Mucosa of descending colon (tissue), 3 donors: ENCODE results near the gene PIK3R5. TPM values are rescaled to one million over a fixed set of nuclear protein-coding genes. Genes with fewer than 3 reads are reported as not detected.

Source experiments
- ATAC-seq: fragments of 200-7000 bp; cut with Tn5 transposase; one replicate; pipeline ENCODE4 v1.9.1; 2020; ENCODE audit warnings: mild to moderate bottlenecking, moderate library complexity
- DNase-seq, 3 donors: peaks; one replicate each; pipeline ENCODE4 v3.0.0-alpha.2; 2020
- H3K36me3 ChIP-seq: fragments of 200-600 bp; one replicate; pipeline ENCODE4 v1.8.0; 2021; ENCODE audit warnings: low read depth, mild to moderate bottlenecking
- H3K4me1 ChIP-seq: fragments of 200-600 bp; one replicate; pipeline ENCODE4 v1.8.0; 2021; ENCODE audit warnings: low read depth, mild to moderate bottlenecking
- H3K4me3 ChIP-seq: fragments of 200-600 bp; one replicate; pipeline ENCODE4 v1.8.0; 2021; ENCODE audit warnings: mild to moderate bottlenecking
- H3K9me3 ChIP-seq: fragments of 200-600 bp; one replicate; pipeline ENCODE4 v1.8.0; 2021; ENCODE audit warnings: mild to moderate bottlenecking
- intact Hi-C, 2 donors: fragments of 100-400 bp; cut with DNase I in 1 of 2; cut with micrococcal nuclease in 1 of 2; formaldehyde crosslinking; loops; one replicate each; pipeline versions ENCODE4 v1.11.0 to v1.11.1; 2022; cut with DNase I, micrococcal nuclease
- total RNA-seq, 3 donors: library from RNA; stranded (reverse); fragmentation: NEBNext Ultra II Directional in 2 of 3; extraction: Animal tissue kit (Norgen Biotek cat#: 25700) in 2 of 3; gene quantifications; one replicate each; pipeline versions ENCODE4 v1.2.1 to v1.2.4, GENCODE V29; 2021 to 2023
- TF ChIP-seq, protein P1 (sequence below): fragments of 200-600 bp; IDR thresholded peaks from one replicate; pipeline ENCODE4 v1.8.0; 2022; ENCODE audit warnings: antibody characterized with exemption, mild to moderate bottlenecking
- donor health status: DM: no; HTN: no; CAD: no; lungs with moderate emphysema.
- donor health status: DM: no; HTN: no; CAD: no.
- donor health status: DM: no; HTN: yes; CAD: no.

Gene PIK3R5
- total RNA-seq, 3 donors from 2014 or later, result 2.7 to 10.4 (median 6.8) TPM

DNA sequence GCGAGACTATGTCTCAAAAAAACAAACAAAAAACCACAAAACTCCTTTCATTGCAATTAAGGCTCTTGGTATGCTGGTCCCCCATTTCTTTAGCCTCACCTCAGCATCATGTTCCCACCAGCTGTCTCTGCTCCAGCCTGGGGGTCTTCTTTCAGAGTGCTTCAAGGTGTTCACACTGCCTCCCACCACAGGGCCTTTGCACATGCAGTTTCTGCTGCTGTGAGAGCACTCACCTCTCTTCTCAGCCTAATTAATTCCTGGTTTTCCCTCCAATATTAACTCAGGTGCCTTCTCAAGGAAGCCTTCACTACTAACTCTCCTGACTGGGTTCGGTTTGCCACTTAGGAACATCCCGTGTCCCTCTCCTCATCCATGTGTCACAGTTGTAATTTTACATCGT lies 82.2 kb downstream of the PIK3R5 start:
- no peaks in the 10 kb centered on the region for H3K4me1 ChIP-seq
- no peaks in the 10 kb centered on the region for H3K36me3 ChIP-seq
- TF ChIP-seq, protein P1, sequence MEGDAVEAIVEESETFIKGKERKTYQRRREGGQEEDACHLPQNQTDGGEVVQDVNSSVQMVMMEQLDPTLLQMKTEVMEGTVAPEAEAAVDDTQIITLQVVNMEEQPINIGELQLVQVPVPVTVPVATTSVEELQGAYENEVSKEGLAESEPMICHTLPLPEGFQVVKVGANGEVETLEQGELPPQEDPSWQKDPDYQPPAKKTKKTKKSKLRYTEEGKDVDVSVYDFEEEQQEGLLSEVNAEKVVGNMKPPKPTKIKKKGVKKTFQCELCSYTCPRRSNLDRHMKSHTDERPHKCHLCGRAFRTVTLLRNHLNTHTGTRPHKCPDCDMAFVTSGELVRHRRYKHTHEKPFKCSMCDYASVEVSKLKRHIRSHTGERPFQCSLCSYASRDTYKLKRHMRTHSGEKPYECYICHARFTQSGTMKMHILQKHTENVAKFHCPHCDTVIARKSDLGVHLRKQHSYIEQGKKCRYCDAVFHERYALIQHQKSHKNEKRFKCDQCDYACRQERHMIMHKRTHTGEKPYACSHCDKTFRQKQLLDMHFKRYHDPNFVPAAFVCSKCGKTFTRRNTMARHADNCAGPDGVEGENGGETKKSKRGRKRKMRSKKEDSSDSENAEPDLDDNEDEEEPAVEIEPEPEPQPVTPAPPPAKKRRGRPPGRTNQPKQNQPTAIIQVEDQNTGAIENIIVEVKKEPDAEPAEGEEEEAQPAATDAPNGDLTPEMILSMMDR, result no peak
- H3K4me3 ChIP-seq, result no peak overlapping the region
- no peak for ATAC-seq
- no peaks in the 10 kb centered on the region for H3K9me3 ChIP-seq
- DNase-seq, result no peak
- intact Hi-C loops, result no loop called here

DNA sequence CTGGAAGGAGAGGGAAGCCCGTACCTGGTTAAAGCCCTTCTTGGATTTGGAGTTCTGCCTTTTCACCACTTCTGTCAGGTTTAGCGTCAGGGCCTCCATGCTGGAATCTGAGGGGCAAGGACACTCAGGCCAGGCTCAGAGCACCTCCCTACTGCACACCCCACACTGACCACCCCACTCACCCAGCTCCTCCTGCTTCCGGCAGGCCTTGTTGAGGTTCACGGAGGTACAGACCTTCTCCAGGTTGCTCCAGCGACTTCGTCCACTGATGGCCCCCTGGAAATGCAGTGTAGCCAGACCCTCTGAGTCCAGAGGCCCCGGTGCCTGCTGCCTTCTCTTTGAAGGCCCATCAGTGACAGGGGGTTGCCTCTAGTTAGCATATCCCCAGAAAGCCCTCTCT lies 83.9 kb downstream of the PIK3R5 start:
- H3K4me3 ChIP-seq, result no peak overlapping the region
- DNase-seq (no peak), ATAC-seq (no peak)
- no peaks in the 10 kb centered on the region for H3K9me3 ChIP-seq
- no peaks in the 10 kb centered on the region for H3K36me3 ChIP-seq
- intact Hi-C loops, result no loop called here
- H3K4me1 ChIP-seq, result no peaks in the 10 kb centered on the region
- TF ChIP-seq, protein P1, result no peak

- intact Hi-C loops, result no loop called here
- DNase-seq (no peak), ATAC-seq (peak; percentile 19)
- TF ChIP-seq, protein P1, result no peak
- H3K4me1 ChIP-seq, result no peaks in the 10 kb centered on the region
- no peak overlapping the region for H3K4me3 ChIP-seq
- H3K9me3 ChIP-seq, result no peaks in the 10 kb centered on the region
- H3K36me3 ChIP-seq, result no peaks in the 10 kb centered on the region
These were observed 85.0 kb downstream of the PIK3R5 start for GRCh38 chr17:8880466-8880865.

GRCh38 chr17:8879410-8879809 lies 86.1 kb downstream of the PIK3R5 start:
- no peaks in the 10 kb centered on the region for H3K9me3 ChIP-seq
- intact Hi-C loops, result no loop called here
- H3K36me3 ChIP-seq, result no peaks in the 10 kb centered on the region
- no peak overlapping the region for H3K4me3 ChIP-seq
- no peaks in the 10 kb centered on the region for H3K4me1 ChIP-seq
- TF ChIP-seq, protein P1, result no peak
- ATAC-seq (no peak), DNase-seq (no peak)

DNA sequence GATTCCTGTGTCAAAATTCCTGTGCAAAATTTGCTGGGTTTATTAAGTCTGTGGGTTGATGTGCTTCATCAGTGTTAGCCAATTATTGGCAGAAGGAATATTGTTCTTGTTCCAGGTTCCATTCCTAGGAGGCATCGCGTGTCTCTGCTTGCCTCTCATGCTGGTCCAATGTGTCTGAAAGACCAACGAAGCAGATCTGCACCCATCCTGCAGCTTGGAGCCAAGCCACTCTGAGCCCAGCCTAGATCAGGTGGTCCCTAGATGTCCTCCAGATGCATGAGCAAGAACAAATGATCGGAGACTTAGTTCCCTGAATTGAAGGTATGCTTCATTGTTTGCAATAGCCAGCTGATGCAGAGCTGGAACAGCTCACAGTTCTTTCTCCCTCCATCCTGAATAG lies 87.5 kb downstream of the PIK3R5 start:
- H3K4me1 ChIP-seq, result no peaks in the 10 kb centered on the region
- no peak for ATAC-seq
- TF ChIP-seq, protein P1, result no peak

DNA sequence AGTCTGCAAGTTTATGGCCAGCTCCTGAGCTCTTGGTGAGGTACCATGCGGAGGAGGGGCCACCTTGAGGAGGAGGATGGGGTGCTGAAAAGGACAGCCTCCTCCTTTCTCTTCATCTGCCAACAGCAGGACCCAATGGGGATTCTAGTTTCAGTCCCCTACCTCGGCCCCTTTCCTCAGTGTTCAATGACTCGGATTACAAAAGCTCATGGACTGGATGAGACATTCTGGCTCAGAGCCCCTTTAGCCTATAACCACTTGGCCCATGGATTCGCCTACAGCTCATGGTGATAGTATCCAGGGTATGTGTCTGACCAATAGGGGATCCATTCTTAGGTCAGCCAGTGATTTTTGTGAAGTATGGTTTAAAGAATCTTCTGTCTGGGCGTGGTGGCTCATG lies 89.5 kb downstream of the PIK3R5 start:
- no peak overlapping the region for H3K4me3 ChIP-seq
- DNase-seq (no peak), ATAC-seq (no peak)
- TF ChIP-seq, protein P1, result no peak
- no peaks in the 10 kb centered on the region for H3K9me3 ChIP-seq
- H3K4me1 ChIP-seq, result no peaks in the 10 kb centered on the region
- intact Hi-C loops, result no loop called here
- H3K36me3 ChIP-seq, result no peaks in the 10 kb centered on the region

More for the DNA sequence above, 87.5 kb downstream of the PIK3R5 start:
- intact Hi-C loops, result no loop called here
- no peak for DNase-seq
- no peak overlapping the region for H3K4me3 ChIP-seq
- H3K36me3 ChIP-seq, result no peaks in the 10 kb centered on the region
- H3K9me3 ChIP-seq, result no peaks in the 10 kb centered on the region
